ENCODE measurements around the gene FAM89A. TPM values are rescaled to one million over a fixed set of nuclear protein-coding genes. Genes with fewer than 3 reads are reported as not detected.
"Not testable (repeated sequence)": the region's sequence is repeated elsewhere in the genome, so short reads cannot be mapped to it uniquely, and the experiment has no call there.

FAM89A gene
- total and polyA plus RNA-seq, 7 donors: 2.7 to 6.3 (median 4.2) TPM

- intact Hi-C loops (cut with DNase I): no loop called here
- DNase-seq: no peak
- 48 to 59% (median 50%) methylated on average over 7 of the region's 7 CpGs for WGBS, 3 donors
- peaks cover 0 to 25% (median 8%) of the 10 kb centered on the region in 3 donors for H3K27me3 ChIP-seq (ENCODE audit: insufficient read depth in 3 of 3, low read length in 2 of 3)
- no peak overlapping the region for H3K27ac ChIP-seq
- no peak for ATAC-seq
- no peaks in the 10 kb centered on the region for H3K4me1 ChIP-seq
- no peaks in the 10 kb centered on the region for H3K36me3 ChIP-seq (ENCODE audit: insufficient read depth in 1 of 2, low read depth in 1 of 2)
- no peak for TF ChIP-seq CTCF (IDR thresholded peaks at IDR 0.05)
- H3K9me3 ChIP-seq: no peaks in the 10 kb centered on the region
- no peak overlapping the region for H3K4me3 ChIP-seq
Observed at GRCh38 chr1:231032963-231033362, 7.1 kb downstream of the FAM89A start.

GRCh38 chr1:231029841-231030240 is 10.2 kb downstream of the FAM89A start:
- Histone ChIP-seq H3K27me3 (ENCODE audit: insufficient read depth in 3 of 3, low read length in 2 of 3) (peaks cover 0 to 2% (median 0%) of the 10 kb centered on the region in 3 donors), H3K4me1 (no peaks in the 10 kb centered on the region), H3K4me3 (no peak overlapping the region), H3K9me3 (no peaks in the 10 kb centered on the region), H3K27ac (no peak overlapping the region), H3K36me3 (ENCODE audit: insufficient read depth in 1 of 2, low read depth in 1 of 2) (no peaks in the 10 kb centered on the region)
- intact Hi-C loops (cut with DNase I): no loop called here
- no peak for TF ChIP-seq CTCF (IDR thresholded peaks at IDR 0.05)
- ATAC-seq: no peak
- 87 to 93% (median 88%) methylated on average over 6 of the region's 6 CpGs for WGBS, 3 donors
- DNase-seq: no peak

- H3K9me3 ChIP-seq; H3K27me3 ChIP-seq (ENCODE audit: insufficient read depth in 3 of 3, low read length in 2 of 3); intact Hi-C loops (cut with DNase I); DNase-seq; ATAC-seq; H3K4me3 ChIP-seq; H3K4me1 ChIP-seq; H3K27ac ChIP-seq; H3K36me3 ChIP-seq (ENCODE audit: insufficient read depth in 1 of 2, low read depth in 1 of 2): not testable (repeated sequence)
- WGBS, 3 donors: 94 to 98% (median 95%) methylated on average over 4 of the region's 4 CpGs
Observed at GRCh38 chr1:231029247-231029646, 10.8 kb downstream of the FAM89A start.

- H3K4me3 ChIP-seq: no peak overlapping the region
- 59 to 72% (median 62%) methylated on average over 7 of the region's 7 CpGs for WGBS, 3 donors
- no peak for DNase-seq
- TF ChIP-seq CTCF (IDR thresholded peaks at IDR 0.05): no peak
- H3K36me3 ChIP-seq (ENCODE audit: insufficient read depth in 1 of 2, low read depth in 1 of 2): no peaks in the 10 kb centered on the region
- ATAC-seq: no peak
- intact Hi-C loops (cut with DNase I): no loop called here
- no peaks in the 10 kb centered on the region for H3K9me3 ChIP-seq
- H3K27ac ChIP-seq: no peak overlapping the region
- H3K27me3 ChIP-seq (ENCODE audit: insufficient read depth in 3 of 3, low read length in 2 of 3): peaks cover 0 to 2% (median 0%) of the 10 kb centered on the region in 3 donors
- no peaks in the 10 kb centered on the region for H3K4me1 ChIP-seq
Observed at GRCh38 chr1:231028682-231029081, 11.4 kb downstream of the FAM89A start.

- no peak overlapping the region for H3K4me3 ChIP-seq
- H3K27me3 ChIP-seq (ENCODE audit: insufficient read depth in 3 of 3, low read length in 2 of 3): no peaks in the 10 kb centered on the region
- H3K36me3 ChIP-seq (ENCODE audit: insufficient read depth in 1 of 2, low read depth in 1 of 2): no peaks in the 10 kb centered on the region
- 90 to 93% (median 92%) methylated on average over 10 of the region's 10 CpGs for WGBS, 3 donors
- H3K9me3 ChIP-seq: no peaks in the 10 kb centered on the region
- no peak for TF ChIP-seq CTCF (IDR thresholded peaks at IDR 0.05)
- ATAC-seq: no peak
- H3K27ac ChIP-seq: no peak overlapping the region
- DNase-seq: no peak
- H3K4me1 ChIP-seq: no peaks in the 10 kb centered on the region
- intact Hi-C loops (cut with DNase I): no loop called here
Observed at GRCh38 chr1:231027971-231028370, 12.1 kb downstream of the FAM89A start.

Data from psoas muscle (tissue), 8 donors.